GM12891 (cell line): ENCODE measurements around the gene UBAP1.
"Not testable (repeated sequence)": the region's sequence is repeated elsewhere in the genome, so short reads cannot be mapped to it uniquely, and the experiment has no call there.

Experiments used
- PAX5 ChIP-seq: IDR thresholded peaks from 2 replicates; pipeline ENCODE4 v1.6.1; 2011; ENCODE audit warnings: low read length, moderate library complexity, mild to moderate bottlenecking; ENCODE audit not compliant: insufficient read depth, severe bottlenecking
- POLR2A ChIP-seq: IDR thresholded peaks from 2 replicates; pipeline ENCODE4 v1.6.1; 2011; ENCODE audit warnings: low read depth, low read length, control low read depth
- POLR2AphosphoS5 ChIP-seq: IDR thresholded peaks from 2 replicates; pipeline ENCODE4 v1.6.1; 2011; ENCODE audit warnings: low read depth, low read length, control low read depth
- POU2F2 ChIP-seq: IDR thresholded peaks from 2 replicates; pipeline ENCODE4 v1.6.1; 2011; ENCODE audit warnings: low read depth, mild to moderate bottlenecking, control low read depth, low read length, moderate library complexity
- SPI1 ChIP-seq: IDR thresholded peaks from 2 replicates; pipeline ENCODE4 v1.6.1; 2011; ENCODE audit warnings: low read depth, low read length, control low read depth
- TAF1 ChIP-seq: IDR thresholded peaks from 2 replicates; pipeline ENCODE4 v1.6.1; 2011; ENCODE audit warnings: low read depth, low read length, control low read depth

DNA sequence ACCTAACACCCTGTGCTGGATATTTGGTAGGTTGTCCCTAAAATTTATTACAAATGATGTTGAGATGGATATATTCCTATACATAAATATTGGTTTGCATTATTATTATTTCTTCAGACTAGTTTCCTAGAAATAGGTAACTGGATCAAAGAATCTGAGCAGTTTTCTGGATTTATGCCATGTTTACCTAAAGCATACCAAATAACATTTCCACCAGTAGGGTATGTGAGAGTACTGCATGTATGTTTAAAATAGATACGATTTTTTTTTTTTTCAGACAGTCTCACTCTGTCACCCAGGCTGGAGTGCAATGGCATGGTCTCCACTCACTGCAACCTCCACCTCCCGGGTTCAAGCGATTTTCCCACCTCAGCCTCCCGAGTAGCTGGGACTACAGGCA, 68.9 kb downstream of the UBAP1 start:
- not testable (repeated sequence) for TF ChIP-seq POLR2A, POLR2AphosphoS5, POU2F2, SPI1, TAF1, PAX5
